PC-9 (cell line): ENCODE data around the gene DTX1. TPM values are rescaled to one million over a fixed set of nuclear protein-coding genes. Genes with fewer than 3 reads are reported as not detected.

Source experiments
- BruUV-seq: library from RNA; stranded (reverse); fragments of 400-500 nt; replicated peaks from 2 replicates; lab custom pipeline; 2021; lab: Mats Ljungman, UMichigan
- CTCF ChIA-PET: fragments of 300-600 bp; sonication (Branson Sonifier 250); formaldehyde crosslinking; loops from one replicate; lab custom pipeline; 2022; ENCODE audit warnings: antibody characterized with exemption; lab: Charles Lee
- POLR2A ChIA-PET: fragments of 300-600 bp; sonication (Branson Sonifier 250); formaldehyde crosslinking; loops from one replicate; lab custom pipeline; 2022; ENCODE audit warnings: antibody characterized with exemption; ENCODE audit not compliant: unreplicated experiment; lab: Charles Lee
- DNase-seq, 2 experiments: peaks; one replicate each; pipeline versions ENCODE4 v3.0.0 to v3.0.0-alpha.2; 2015 to 2022; ENCODE audit warnings: mixed read lengths in 1 of 2
- H2AFZ ChIP-seq: fragments of 200-600 bp; sonication (generic); 2 replicates; pipeline ENCODE4 v1.8.1; 2017; ENCODE audit warnings: antibody characterized with exemption
- H3F3A ChIP-seq: fragments of 200-600 bp; sonication (generic); 2 replicates; pipeline ENCODE4 v1.8.1; 2017; ENCODE audit warnings: antibody characterized with exemption, mild to moderate bottlenecking, low read depth; ENCODE audit not compliant: insufficient read depth
- H3K27ac ChIP-seq: fragments of 200-600 bp; sonication (generic); 2 replicates; pipeline ENCODE4 v1.6.1; 2016; ENCODE audit warnings: mixed run types
- H3K27me3 ChIP-seq: fragments of 200-600 bp; sonication (generic); 2 replicates; pipeline ENCODE4 v1.6.1; 2016; ENCODE audit warnings: low read depth, mixed run types; ENCODE audit not compliant: insufficient read depth
- H3K36me3 ChIP-seq: fragments of 200-600 bp; sonication (generic); 2 replicates; pipeline ENCODE4 v1.6.1; 2016; ENCODE audit warnings: low read depth, mixed run types
- H3K4me1 ChIP-seq: fragments of 200-600 bp; sonication (generic); replicated peaks from 2 replicates; pipeline ENCODE4 v1.6.1; 2016; ENCODE audit warnings: mixed run types; ENCODE audit not compliant: insufficient read depth
- H3K4me2 ChIP-seq: fragments of 200-600 bp; sonication (generic); 2 replicates; pipeline ENCODE4 v1.6.1; 2017; ENCODE audit warnings: mixed run types
- H3K4me3 ChIP-seq: fragments of 200-600 bp; sonication (generic); 2 replicates; pipeline ENCODE4 v1.6.1; 2016; ENCODE audit warnings: mixed run types
- H3K79me2 ChIP-seq: fragments of 200-600 bp; sonication (generic); 2 replicates; pipeline ENCODE4 v1.6.1; 2017; ENCODE audit warnings: low read depth, mixed run types
- H3K9me2 ChIP-seq: fragments of 200-600 bp; sonication (generic); 2 replicates; pipeline ENCODE4 v1.8.1; 2017; ENCODE audit warnings: mild to moderate bottlenecking; ENCODE audit not compliant: insufficient read depth
- H3K9me3 ChIP-seq: fragments of 200-600 bp; sonication (generic); 2 replicates; pipeline ENCODE4 v1.8.1; 2016; ENCODE audit warnings: low read depth; ENCODE audit not compliant: insufficient read depth
- H4K20me1 ChIP-seq: fragments of 200-600 bp; sonication (generic); 2 replicates; pipeline ENCODE4 v1.8.1; 2017; ENCODE audit not compliant: insufficient read depth
- EZH2 ChIP-seq: fragments of 200-600 bp; sonication (generic); IDR thresholded peaks from 2 replicates; pipeline ENCODE4 v1.8.0; 2017; ENCODE audit warnings: antibody characterized with exemption, low read depth
- intact Hi-C: fragments of 100-400 bp; cut with micrococcal nuclease; formaldehyde crosslinking; loops from one replicate; pipeline ENCODE4 v1.10.0; 2022; ENCODE audit not compliant: unreplicated experiment
- total RNA-seq: library from RNA; stranded (reverse); gene quantifications from 2 replicates; pipeline ENCODE4 v1.2.3, GENCODE V29; 2021
- TF ChIP-seq, protein P1 (sequence below): fragments of 200-600 bp; sonication (generic); conservative IDR thresholded peaks from 2 replicates; pipeline ENCODE4 v1.6.1; 2017; ENCODE audit warnings: mixed run types, antibody characterized with exemption, mild to moderate bottlenecking, moderate library complexity

Gene DTX1
- total RNA-seq, 1 experiment from 2014 or later: 0.13 TPM

DNA sequence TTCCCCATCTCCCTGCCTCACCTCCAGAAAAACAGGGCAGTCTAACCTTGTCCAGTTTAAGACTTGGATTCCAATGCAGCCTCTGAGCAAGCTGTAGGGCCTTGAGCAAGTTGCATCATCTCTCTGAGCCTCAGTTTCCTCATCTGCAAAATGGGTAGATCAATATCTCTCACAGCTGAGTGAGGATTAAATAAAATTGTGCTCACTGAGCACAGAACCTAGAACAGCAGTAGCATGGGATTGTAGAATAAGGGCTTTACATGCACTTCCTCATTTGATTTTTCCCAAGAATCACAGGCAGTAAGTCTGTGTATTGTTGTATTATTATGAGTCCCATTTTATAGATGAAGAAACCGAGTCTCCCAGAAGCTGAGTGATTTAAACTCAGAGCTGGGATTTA lies 2.0 kb downstream of the DTX1 start:
- BruUV-seq: no TSS peak
- TF ChIP-seq, protein P1, sequence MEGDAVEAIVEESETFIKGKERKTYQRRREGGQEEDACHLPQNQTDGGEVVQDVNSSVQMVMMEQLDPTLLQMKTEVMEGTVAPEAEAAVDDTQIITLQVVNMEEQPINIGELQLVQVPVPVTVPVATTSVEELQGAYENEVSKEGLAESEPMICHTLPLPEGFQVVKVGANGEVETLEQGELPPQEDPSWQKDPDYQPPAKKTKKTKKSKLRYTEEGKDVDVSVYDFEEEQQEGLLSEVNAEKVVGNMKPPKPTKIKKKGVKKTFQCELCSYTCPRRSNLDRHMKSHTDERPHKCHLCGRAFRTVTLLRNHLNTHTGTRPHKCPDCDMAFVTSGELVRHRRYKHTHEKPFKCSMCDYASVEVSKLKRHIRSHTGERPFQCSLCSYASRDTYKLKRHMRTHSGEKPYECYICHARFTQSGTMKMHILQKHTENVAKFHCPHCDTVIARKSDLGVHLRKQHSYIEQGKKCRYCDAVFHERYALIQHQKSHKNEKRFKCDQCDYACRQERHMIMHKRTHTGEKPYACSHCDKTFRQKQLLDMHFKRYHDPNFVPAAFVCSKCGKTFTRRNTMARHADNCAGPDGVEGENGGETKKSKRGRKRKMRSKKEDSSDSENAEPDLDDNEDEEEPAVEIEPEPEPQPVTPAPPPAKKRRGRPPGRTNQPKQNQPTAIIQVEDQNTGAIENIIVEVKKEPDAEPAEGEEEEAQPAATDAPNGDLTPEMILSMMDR: no peak
- no peak for TF ChIP-seq EZH2
- Histone ChIP-seq H3K4me2 (no peak overlapping the region), H3K4me1 (no peaks in the 10 kb centered on the region), H3K27ac (no peak overlapping the region), H2AFZ (no peak overlapping the region), H3K9me2 (no peaks in the 10 kb centered on the region), H3K79me2 (no peaks in the 10 kb centered on the region), H3K27me3 (peaks cover 80% of the 10 kb centered on the region), H3K4me3 (no peak overlapping the region), H3F3A (no peaks in the 10 kb centered on the region), H3K9me3 (no peaks in the 10 kb centered on the region), H3K36me3 (no peaks in the 10 kb centered on the region), H4K20me1 (no peaks in the 10 kb centered on the region)
- DNase-seq: no peak
- intact Hi-C loops: no loop called here
- CTCF ChIA-PET: no interaction called here
- POLR2A ChIA-PET: no interaction called here

GRCh38 chr12:113059071-113059595 lies 2.6 kb downstream of the DTX1 start:
- intact Hi-C loops: no loop called here
- CTCF ChIA-PET: no interaction called here
- peaks cover 83% of the 10 kb centered on the region for H3K27me3 ChIP-seq

DNA sequence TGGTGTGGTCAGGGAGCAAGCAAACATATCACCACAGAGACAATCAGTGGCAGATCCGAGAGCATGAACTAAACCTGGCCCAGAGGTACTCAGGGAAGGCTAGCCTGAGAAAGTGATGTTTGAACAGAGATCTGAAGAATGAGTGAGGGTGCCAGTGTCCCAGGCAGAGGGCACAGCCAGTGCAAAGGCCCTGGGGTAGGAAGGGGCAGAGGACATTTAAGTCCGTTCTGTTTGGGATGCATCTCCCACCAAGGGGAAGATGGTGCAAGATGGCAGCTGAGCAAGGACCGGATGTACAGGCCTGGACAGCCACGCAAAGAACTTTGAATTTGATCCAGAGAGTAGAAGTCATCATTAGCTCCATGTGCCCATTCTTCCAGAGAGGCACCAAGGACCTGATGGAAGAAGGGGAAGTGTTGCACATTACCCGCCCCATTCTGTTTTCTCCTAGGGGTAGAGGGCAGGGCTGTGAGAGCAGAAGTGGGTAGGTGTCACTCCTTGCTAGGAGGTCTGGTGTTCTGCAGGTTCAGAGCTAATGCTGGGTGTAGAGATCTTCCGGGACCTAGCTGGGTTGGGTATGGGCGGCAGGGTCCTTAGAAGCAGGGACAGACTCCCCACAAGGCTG lies 3.9 kb downstream of the DTX1 start:
- no peak overlapping the region for H2AFZ ChIP-seq
- H3K27ac ChIP-seq: no peak overlapping the region
- no peaks in the 10 kb centered on the region for H3K79me2 ChIP-seq
- intact Hi-C loops: no loop called here
- CTCF ChIA-PET: no interaction called here
- H3K27me3 ChIP-seq: peaks cover 83% of the 10 kb centered on the region
- H3K4me2 ChIP-seq: no peak overlapping the region
- H3K4me3 ChIP-seq: no peak overlapping the region
- POLR2A ChIA-PET: no interaction called here
- H3F3A ChIP-seq: no peaks in the 10 kb centered on the region
- no peaks in the 10 kb centered on the region for H3K9me2 ChIP-seq
- no peaks in the 10 kb centered on the region for H4K20me1 ChIP-seq
- no peak for DNase-seq
- no TSS peak for BruUV-seq
- TF ChIP-seq EZH2: no peak
- TF ChIP-seq, protein P1: no peak
- H3K4me1 ChIP-seq: no peaks in the 10 kb centered on the region
- H3K36me3 ChIP-seq: no peaks in the 10 kb centered on the region
- no peaks in the 10 kb centered on the region for H3K9me3 ChIP-seq

More at GRCh38 chr12:113059071-113059595, 2.6 kb downstream of the DTX1 start:
- H3K36me3 ChIP-seq: no peaks in the 10 kb centered on the region
- H3K9me2 ChIP-seq: no peaks in the 10 kb centered on the region
- no peak for TF ChIP-seq EZH2
- TF ChIP-seq, protein P1: no peak
- no peak overlapping the region for H3K27ac ChIP-seq
- H3K4me1 ChIP-seq: no peaks in the 10 kb centered on the region
- no TSS peak for BruUV-seq
- no peaks in the 10 kb centered on the region for H3F3A ChIP-seq
- no peak for DNase-seq
- no peaks in the 10 kb centered on the region for H3K79me2 ChIP-seq
- no peak overlapping the region for H3K4me2 ChIP-seq
- no peak overlapping the region for H2AFZ ChIP-seq
- no peak overlapping the region for H3K4me3 ChIP-seq
- no peaks in the 10 kb centered on the region for H4K20me1 ChIP-seq
- no peaks in the 10 kb centered on the region for H3K9me3 ChIP-seq
- POLR2A ChIA-PET: no interaction called here
